Left ventricle myocardium superior (tissue), 1 donor: Measurements from ENCODE around the gene OSBPL5. TPM values are rescaled to one million over a fixed set of nuclear protein-coding genes. Genes with fewer than 3 reads are reported as not detected.

Experiments used
- total RNA-seq: library from RNA; stranded (reverse); fragmentation: NEBNext Ultra II Directional; extraction: Animal tissue kit (Norgen Biotek cat#: 25700); gene quantifications from one replicate; pipeline ENCODE4 v1.2.1, GENCODE V29; 2021
- donor health status: DM: no; HTN: yes; CAD: no; lungs with severe emphysema.

The OSBPL5 gene
- total RNA-seq, 1 donor from 2014 or later: 15.9 TPM

Other genes starting within 250 kb of the OSBPL5 start
- gene PHLDA2, start 235.9 kb downstream of the OSBPL5 start, total RNA-seq: 0.99 TPM
- 173 TPM for gene NAP1L4, start 173.0 kb downstream of the OSBPL5 start, total RNA-seq
- 12.4 TPM for gene CARS1, start 107.9 kb downstream of the OSBPL5 start, total RNA-seq
- gene MRGPRG, start 53.5 kb upstream of the OSBPL5 start, total RNA-seq: not detected
- gene MRGPRE, start 67.1 kb upstream of the OSBPL5 start, total RNA-seq: 0.42 TPM
- gene ZNF195, start 213.8 kb upstream of the OSBPL5 start, total RNA-seq: 10.5 TPM